Panc1 (cell line): ENCODE results near the gene CLEC20A. TPM values are rescaled to one million over a fixed set of nuclear protein-coding genes. Genes with fewer than 3 reads are reported as not detected.

Experiments
- ATAC-seq: fragments of 200-7000 bp; cut with Tn5 transposase; 2 replicates; pipeline ENCODE4 v1.9.1; 2020; ENCODE audit warnings: mild to moderate bottlenecking, moderate library complexity
- BruUV-seq: library from RNA; stranded (reverse); fragments of 400-500 nt; replicated peaks from 2 replicates; lab custom pipeline; 2021; lab: Mats Ljungman, UMichigan
- CTCF ChIA-PET: fragments of 300-600 bp; sonication (Branson Sonifier 250); formaldehyde crosslinking; loops from one replicate; lab custom pipeline; 2022; ENCODE audit warnings: antibody characterized with exemption; lab: Charles Lee
- POLR2A ChIA-PET: fragments of 300-600 bp; sonication (Branson Sonifier 250); formaldehyde crosslinking; loops from one replicate; lab custom pipeline; 2022; ENCODE audit warnings: antibody characterized with exemption; lab: Charles Lee
- DNase-seq: peaks from one replicate; pipeline ENCODE4 v3.0.0-alpha.2; 2010; ENCODE audit warnings: low read depth, low spot score
- H3K27ac ChIP-seq: 2 replicates; pipeline ENCODE4 v1.5.1; 2011; ENCODE audit warnings: mild to moderate bottlenecking, low read length, inconsistent platforms
- H3K27me3 ChIP-seq: fragments of 200-500 bp; sonication (Bioruptor generic); 2 replicates; pipeline ENCODE4 v1.6.0; 2014; ENCODE audit warnings: low read length, inconsistent platforms; ENCODE audit not compliant: control insufficient read depth, insufficient read depth
- H3K36me3 ChIP-seq: fragments of 200-500 bp; sonication (Bioruptor generic); 2 replicates; pipeline ENCODE4 v1.5.1; 2014; ENCODE audit warnings: inconsistent platforms, mild to moderate bottlenecking, low read length, moderate library complexity; ENCODE audit not compliant: control insufficient read depth, insufficient read depth
- H3K4me1 ChIP-seq: 2 replicates; pipeline ENCODE4 v1.5.1; 2011; ENCODE audit warnings: inconsistent platforms, mild to moderate bottlenecking, low read length, moderate library complexity; ENCODE audit not compliant: control insufficient read depth, insufficient read depth
- H3K4me3 ChIP-seq, 2 experiments: 2 replicates each; pipeline ENCODE4 v1.5.1; 2011 to 2012; ENCODE audit warnings: low read depth in 2 of 2, low read length in 2 of 2, mild to moderate bottlenecking in 2 of 2, inconsistent platforms in 1 of 2, moderate library complexity in 1 of 2
- H3K9me3 ChIP-seq: fragments of 200-500 bp; sonication (Bioruptor generic); 2 replicates; pipeline ENCODE4 v1.5.1; 2014; ENCODE audit warnings: low read depth, mild to moderate bottlenecking, inconsistent platforms, low read length, moderate library complexity; ENCODE audit not compliant: control insufficient read depth, insufficient read depth
- POLR2AphosphoS5 ChIP-seq: IDR thresholded peaks from 2 replicates; pipeline ENCODE4 v1.6.1; 2012; ENCODE audit warnings: mild to moderate bottlenecking, low read depth, low read length, moderate library complexity
- SIN3A ChIP-seq: IDR thresholded peaks from 2 replicates; pipeline ENCODE4 v1.6.1; 2012; ENCODE audit warnings: low read depth, mild to moderate bottlenecking, low read length, moderate library complexity, borderline replicate concordance; ENCODE audit not compliant: insufficient read depth
- TCF7L2 ChIP-seq: IDR thresholded peaks from 2 replicates; pipeline ENCODE4 v1.6.1; 2011; ENCODE audit warnings: mild to moderate bottlenecking, low read depth, low read length, inconsistent platforms
- in situ Hi-C: cut with HindIII; loops from 2 replicates; pipeline ENCODE4 v1.10.0; 2016; ENCODE audit warnings: low sequenced_read_pairs, low pct_unique_long_range_greater_than_20kb
- intact Hi-C: fragments of 100-400 bp; cut with micrococcal nuclease; formaldehyde crosslinking; loops from one replicate; pipeline ENCODE4 v1.10.0; 2022; ENCODE audit not compliant: unreplicated experiment
- total RNA-seq: library from RNA; stranded (reverse); gene quantifications from one replicate; pipeline ENCODE4 v1.2.1, GENCODE V29; 2021; ENCODE audit not compliant: unreplicated experiment
- TF ChIP-seq, protein P1 (sequence below): fragments of 450-650 bp; IDR thresholded peaks from 2 replicates; pipeline ENCODE4 v1.5.1; 2017; ENCODE audit warnings: mild to moderate bottlenecking
- TF ChIP-seq, protein P2 (sequence below), 2 experiments: IDR thresholded peaks; 2 replicates each; pipeline ENCODE4 v1.6.1; 2011 to 2012; ENCODE audit warnings: low read depth in 2 of 2, control low read depth in 1 of 2, low read length in 1 of 2, mild to moderate bottlenecking in 1 of 2, moderate library complexity in 1 of 2; ENCODE audit not compliant: insufficient read depth in 1 of 2

Gene CLEC20A
- total RNA-seq, 1 experiment from 2014 or later, result not detected

DNA sequence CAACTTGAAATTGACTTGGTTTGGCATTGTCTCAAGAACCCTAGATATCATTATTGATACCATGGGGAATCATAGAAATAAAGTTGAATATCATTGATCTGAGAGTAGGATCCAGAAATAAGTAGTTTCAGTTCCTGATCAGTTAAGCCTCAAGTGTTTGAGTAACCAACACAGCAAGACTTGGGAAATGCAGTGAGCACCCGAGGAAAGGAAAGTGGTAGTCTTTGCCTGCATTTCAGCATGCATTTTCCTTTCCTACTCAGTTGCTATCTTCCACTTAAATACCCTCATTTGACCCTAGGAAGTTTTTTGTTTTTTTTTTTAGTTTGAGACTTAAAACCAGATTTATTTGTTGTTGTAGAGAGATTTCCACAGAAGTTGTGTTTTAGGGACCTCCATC is 18.9 kb downstream of the CLEC20A start:
- H3K27me3 ChIP-seq, result no peaks in the 10 kb centered on the region
- H3K4me1 ChIP-seq, result no peaks in the 10 kb centered on the region
- in situ Hi-C loops, result no loop called here
- ATAC-seq (no peak), DNase-seq (no peak)
- H3K9me3 ChIP-seq, result no peaks in the 10 kb centered on the region
- POLR2A ChIA-PET, result no interaction called here
- no peak overlapping the region for H3K4me3 ChIP-seq
- BruUV-seq, result no TSS peak
- intact Hi-C loops, result no loop called here
- no peak overlapping the region for H3K27ac ChIP-seq
- TF ChIP-seq TCF7L2, result no peak
- TF ChIP-seq, protein P1, sequence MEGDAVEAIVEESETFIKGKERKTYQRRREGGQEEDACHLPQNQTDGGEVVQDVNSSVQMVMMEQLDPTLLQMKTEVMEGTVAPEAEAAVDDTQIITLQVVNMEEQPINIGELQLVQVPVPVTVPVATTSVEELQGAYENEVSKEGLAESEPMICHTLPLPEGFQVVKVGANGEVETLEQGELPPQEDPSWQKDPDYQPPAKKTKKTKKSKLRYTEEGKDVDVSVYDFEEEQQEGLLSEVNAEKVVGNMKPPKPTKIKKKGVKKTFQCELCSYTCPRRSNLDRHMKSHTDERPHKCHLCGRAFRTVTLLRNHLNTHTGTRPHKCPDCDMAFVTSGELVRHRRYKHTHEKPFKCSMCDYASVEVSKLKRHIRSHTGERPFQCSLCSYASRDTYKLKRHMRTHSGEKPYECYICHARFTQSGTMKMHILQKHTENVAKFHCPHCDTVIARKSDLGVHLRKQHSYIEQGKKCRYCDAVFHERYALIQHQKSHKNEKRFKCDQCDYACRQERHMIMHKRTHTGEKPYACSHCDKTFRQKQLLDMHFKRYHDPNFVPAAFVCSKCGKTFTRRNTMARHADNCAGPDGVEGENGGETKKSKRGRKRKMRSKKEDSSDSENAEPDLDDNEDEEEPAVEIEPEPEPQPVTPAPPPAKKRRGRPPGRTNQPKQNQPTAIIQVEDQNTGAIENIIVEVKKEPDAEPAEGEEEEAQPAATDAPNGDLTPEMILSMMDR, result no peak
- TF ChIP-seq POLR2AphosphoS5, result no peak
- no peak for TF ChIP-seq SIN3A
- TF ChIP-seq, protein P2, sequence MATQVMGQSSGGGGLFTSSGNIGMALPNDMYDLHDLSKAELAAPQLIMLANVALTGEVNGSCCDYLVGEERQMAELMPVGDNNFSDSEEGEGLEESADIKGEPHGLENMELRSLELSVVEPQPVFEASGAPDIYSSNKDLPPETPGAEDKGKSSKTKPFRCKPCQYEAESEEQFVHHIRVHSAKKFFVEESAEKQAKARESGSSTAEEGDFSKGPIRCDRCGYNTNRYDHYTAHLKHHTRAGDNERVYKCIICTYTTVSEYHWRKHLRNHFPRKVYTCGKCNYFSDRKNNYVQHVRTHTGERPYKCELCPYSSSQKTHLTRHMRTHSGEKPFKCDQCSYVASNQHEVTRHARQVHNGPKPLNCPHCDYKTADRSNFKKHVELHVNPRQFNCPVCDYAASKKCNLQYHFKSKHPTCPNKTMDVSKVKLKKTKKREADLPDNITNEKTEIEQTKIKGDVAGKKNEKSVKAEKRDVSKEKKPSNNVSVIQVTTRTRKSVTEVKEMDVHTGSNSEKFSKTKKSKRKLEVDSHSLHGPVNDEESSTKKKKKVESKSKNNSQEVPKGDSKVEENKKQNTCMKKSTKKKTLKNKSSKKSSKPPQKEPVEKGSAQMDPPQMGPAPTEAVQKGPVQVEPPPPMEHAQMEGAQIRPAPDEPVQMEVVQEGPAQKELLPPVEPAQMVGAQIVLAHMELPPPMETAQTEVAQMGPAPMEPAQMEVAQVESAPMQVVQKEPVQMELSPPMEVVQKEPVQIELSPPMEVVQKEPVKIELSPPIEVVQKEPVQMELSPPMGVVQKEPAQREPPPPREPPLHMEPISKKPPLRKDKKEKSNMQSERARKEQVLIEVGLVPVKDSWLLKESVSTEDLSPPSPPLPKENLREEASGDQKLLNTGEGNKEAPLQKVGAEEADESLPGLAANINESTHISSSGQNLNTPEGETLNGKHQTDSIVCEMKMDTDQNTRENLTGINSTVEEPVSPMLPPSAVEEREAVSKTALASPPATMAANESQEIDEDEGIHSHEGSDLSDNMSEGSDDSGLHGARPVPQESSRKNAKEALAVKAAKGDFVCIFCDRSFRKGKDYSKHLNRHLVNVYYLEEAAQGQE (IDR thresholded peaks at IDR 0.05; ENCODE audit: insufficient read depth in 1 of 2, low read depth in 2 of 2, low read length in 1 of 2), result no peak
- no peaks in the 10 kb centered on the region for H3K36me3 ChIP-seq
- CTCF ChIA-PET, result no interaction called here

DNA sequence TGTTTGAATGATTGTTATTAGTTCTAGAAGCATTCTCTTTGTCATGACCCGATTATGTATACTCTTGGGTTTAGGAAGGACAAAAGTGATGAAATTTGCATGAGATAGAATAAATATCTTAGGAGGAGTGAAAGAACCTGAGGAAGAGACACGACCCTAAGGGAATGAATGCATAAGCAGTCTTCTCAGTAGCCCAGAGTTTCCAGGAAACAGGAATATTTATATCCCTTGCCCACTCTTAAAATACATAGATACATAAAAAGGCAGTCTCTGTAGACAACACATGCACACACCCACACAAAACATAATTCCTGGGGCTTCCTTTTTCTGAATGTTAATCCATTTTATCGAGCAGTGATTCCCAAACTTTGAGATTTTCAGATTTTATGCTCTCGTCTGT is 19.4 kb downstream of the CLEC20A start:
- ATAC-seq, result no peak
- intact Hi-C loops, result no loop called here
- no peaks in the 10 kb centered on the region for H3K27me3 ChIP-seq

More for the DNA sequence above, 19.4 kb downstream of the CLEC20A start:
- Histone ChIP-seq H3K36me3 (no peaks in the 10 kb centered on the region), H3K27ac (no peak overlapping the region), H3K9me3 (no peaks in the 10 kb centered on the region), H3K4me1 (no peaks in the 10 kb centered on the region), H3K4me3 (no peak overlapping the region)
- ChIA-PET CTCF (no interaction called here), POLR2A (no interaction called here)
- in situ Hi-C loops, result no loop called here
- TF ChIP-seq POLR2AphosphoS5, result no peak
- TF ChIP-seq, protein P2 (IDR thresholded peaks at IDR 0.05; ENCODE audit: insufficient read depth in 1 of 2, low read depth in 2 of 2, low read length in 1 of 2), result no peak
- TF ChIP-seq, protein P1, result no peak
- TF ChIP-seq SIN3A, result no peak
- no peak for TF ChIP-seq TCF7L2
- BruUV-seq, result no TSS peak
- no peak for DNase-seq
